ENCODE measurements around the gene MTF1. TPM values are rescaled to one million over a fixed set of nuclear protein-coding genes. Genes with fewer than 3 reads are reported as not detected.

The MTF1 gene
- total RNA-seq, 1 donor from 2014 or later = 6.2 TPM

- DNase-seq (ENCODE audit: extremely low read depth, low read depth, low spot score) = no peak
Observed at GRCh38 chr1:37868466-37868865, 9.1 kb upstream of the MTF1 start.

GRCh38 chr1:37867784-37868183, 8.4 kb upstream of the MTF1 start:
- DNase-seq (ENCODE audit: extremely low read depth, low read depth, low spot score) = no peak

DNA sequence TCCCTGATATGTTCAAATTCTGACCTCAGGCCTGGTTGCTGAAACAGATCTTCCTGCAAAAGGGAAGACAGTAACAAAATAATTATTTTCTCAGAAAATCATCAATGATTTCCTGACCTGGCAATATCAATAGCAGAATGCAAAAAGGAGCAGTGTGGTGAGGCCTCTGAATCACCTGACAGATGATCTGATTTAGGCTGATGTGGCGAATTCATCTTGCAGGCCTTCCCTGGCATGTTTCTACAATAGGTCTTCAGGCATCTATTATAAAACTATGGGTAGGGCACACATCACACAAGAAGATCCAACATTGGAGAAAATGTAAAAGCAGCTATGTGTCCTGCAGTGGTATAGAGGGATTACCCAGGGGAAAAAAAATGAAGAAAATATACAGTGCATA, 7.1 kb upstream of the MTF1 start:
- DNase-seq (ENCODE audit: extremely low read depth, low read depth, low spot score) = no peak

DNA sequence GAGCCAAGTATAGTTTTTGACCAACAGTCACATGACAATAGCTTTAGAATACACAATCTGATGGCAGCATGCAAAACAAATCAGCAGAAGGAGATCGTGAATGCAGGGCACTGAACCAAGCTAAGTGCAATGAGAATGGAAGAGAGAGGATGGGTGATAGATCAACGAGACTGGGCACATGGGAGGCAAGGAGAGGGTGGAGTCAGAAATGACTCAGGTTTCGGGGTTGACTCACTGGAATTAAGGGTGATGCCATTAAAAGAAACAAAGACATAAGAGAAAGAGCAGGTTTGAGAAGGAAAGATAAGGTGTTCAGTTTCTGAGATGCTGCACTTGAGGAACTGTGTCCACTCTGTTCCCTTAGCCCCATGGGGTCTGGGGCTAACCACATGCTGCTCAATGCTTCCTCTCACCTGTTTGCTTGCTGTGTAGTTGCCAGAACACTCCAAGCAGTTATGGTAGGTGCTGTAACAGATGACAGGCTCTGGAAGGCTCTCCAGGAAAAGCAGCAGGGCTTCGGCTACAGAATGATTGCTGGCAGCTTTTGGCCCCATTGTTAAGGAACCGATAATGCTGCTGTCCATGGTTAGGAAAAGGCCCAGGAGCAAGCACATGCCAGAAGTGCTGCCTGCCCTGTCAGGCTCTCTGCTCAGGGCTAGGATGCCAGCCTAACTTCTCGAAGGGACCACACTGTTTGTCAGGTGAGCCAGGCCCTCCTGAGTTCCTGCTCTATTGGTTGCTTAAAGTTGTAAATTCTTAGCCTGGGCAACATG, 6.1 kb upstream of the MTF1 start:
- no peak for DNase-seq (ENCODE audit: extremely low read depth, low read depth, low spot score)

DNA sequence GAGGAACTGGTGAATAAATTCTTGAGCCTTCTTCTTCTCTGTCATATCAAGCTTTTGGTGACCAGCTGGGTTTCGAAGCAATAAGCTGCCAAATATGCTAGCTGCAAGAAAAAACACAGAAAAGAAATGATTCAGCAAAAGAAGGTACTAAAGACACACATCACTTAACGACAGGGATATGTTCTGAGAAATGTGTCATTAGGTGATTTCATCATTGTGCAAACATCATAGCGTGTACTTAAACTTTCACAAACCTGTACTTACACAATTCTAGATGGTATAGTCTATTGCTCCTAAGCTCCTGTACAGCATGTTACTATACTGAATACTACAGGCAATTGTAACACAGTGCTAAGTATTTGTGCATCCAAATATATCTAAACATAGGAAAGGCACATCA, 2.9 kb upstream of the MTF1 start:
- DNase-seq (ENCODE audit: extremely low read depth, low read depth, low spot score) = no peak

GRCh38 chr1:37861151-37861550, 1.8 kb upstream of the MTF1 start:
- no peak for DNase-seq (ENCODE audit: extremely low read depth, low read depth, low spot score)

GRCh38 chr1:37860346-37860666, 914 bp upstream of the MTF1 start:
- DNase-seq (ENCODE audit: extremely low read depth, low read depth, low spot score) = no peak

DNA sequence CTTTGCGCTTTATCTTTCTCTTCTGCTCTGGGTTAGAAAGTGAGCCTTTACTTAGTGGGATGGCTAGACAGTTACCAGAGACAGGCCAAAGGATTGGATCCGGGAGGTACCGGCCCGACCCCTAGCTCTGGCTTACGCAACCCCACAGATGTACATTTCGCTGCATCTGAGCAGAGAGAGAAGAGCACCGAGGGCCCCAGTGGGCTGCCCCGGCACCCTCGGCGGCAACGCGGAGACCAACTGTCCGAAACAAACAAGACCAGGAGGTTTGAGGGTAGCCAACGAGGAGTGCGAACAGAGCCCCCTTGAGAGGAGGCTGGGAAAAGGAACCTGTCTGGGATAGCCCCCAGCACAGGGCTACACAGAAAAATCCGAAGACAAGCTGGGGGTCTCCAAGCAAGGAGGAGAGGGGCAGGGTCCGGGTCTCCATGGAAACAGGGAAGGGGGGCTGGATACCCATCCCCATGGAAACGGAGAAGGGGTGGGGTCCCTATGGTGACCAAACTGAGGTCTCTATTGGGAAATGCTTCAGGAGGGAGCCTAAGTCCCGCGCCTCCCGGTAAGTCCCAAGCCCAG, 373 bp downstream of the MTF1 start:
- DNase-seq (ENCODE audit: extremely low read depth, low read depth, low spot score) = no peak

GRCh38 chr1:37854406-37854805, 5.0 kb downstream of the MTF1 start:
- DNase-seq (ENCODE audit: extremely low read depth, low read depth, low spot score) = no peak

GRCh38 chr1:37853157-37853556, 6.2 kb downstream of the MTF1 start:
- DNase-seq (ENCODE audit: extremely low read depth, low read depth, low spot score) = no peak

GRCh38 chr1:37851782-37852210, 7.6 kb downstream of the MTF1 start:
- no peak for DNase-seq (ENCODE audit: extremely low read depth, low read depth, low spot score)

GRCh38 chr1:37851262-37851661, 8.1 kb downstream of the MTF1 start:
- DNase-seq (ENCODE audit: extremely low read depth, low read depth, low spot score) = no peak

- DNase-seq (ENCODE audit: extremely low read depth, low read depth, low spot score) = no peak
Observed at GRCh38 chr1:37850352-37850955, 8.9 kb downstream of the MTF1 start.

DNA sequence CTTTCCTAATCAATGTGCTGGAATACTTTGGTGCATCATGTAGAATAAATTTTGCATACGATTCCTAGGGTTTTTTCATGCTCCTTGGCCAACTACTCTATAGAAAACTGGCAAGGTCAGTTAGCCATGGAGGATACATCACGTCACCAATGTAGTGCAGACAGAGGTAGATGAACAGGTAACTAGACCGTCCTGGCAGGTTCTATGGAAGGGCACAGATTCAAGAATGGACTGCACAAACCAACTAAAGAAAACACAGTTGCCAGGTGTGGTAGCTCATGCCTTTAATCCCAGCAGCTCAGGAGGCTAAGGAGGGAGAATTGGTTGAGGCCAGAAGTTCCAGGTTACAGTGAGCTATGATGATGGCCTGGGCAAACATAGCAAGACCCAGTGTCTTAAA, 9.9 kb downstream of the MTF1 start:
- no peak for DNase-seq (ENCODE audit: extremely low read depth, low read depth, low spot score)

GRCh38 chr1:37846647-37847339, 12.6 kb downstream of the MTF1 start:
- no peak for DNase-seq (ENCODE audit: extremely low read depth, low read depth, low spot score)

GRCh38 chr1:37845786-37846185, 13.6 kb downstream of the MTF1 start:
- DNase-seq (ENCODE audit: extremely low read depth, low read depth, low spot score) = no peak

DNA sequence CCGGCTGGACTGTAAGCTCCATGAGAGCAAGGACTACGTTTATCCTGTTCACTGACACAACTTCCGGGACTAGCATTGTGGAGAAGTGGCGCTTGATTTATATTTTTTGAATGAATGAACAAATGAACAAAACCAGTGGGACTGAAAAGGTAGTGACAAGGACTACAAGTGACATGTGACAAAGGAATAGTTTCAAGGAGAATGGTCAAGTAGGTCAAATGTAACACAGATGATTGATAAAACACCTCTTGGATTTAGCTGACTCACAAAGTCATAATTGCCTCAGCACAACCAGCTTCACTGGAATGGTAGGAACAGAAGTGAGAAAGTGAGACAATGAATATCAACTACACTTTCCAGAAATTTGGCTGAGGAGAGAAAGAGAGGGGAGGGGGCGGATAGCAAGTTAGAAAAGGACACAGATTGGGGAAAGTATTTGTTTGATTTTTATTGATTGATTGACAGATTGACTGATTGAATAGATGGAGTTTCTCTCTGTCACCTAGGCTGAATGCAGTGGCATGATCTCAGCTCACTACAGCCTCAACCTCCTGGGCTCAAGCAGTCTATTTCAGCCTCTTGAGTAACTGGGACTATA, 14.2 kb downstream of the MTF1 start:
- DNase-seq (ENCODE audit: extremely low read depth, low read depth, low spot score) = no peak

DNA sequence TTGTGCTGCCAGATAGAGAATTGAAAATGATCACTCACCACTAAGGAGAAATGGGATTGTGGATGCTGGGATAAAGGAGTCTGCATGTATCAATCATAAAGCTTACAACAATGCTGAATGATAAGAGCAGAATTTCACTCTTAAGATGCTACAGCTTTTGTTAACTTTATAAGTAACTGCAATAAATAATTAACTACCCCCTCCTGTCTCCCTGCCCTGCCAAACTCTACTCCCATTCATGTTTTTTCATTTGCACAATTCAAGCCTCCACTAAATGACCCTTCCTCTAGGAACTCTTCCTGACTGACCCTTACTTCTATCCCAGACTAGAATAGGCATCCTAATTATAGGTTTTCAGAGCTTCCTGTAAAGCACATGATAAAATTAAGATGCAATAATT, 14.9 kb downstream of the MTF1 start:
- DNase-seq (ENCODE audit: extremely low read depth, low read depth, low spot score) = no peak

DNA sequence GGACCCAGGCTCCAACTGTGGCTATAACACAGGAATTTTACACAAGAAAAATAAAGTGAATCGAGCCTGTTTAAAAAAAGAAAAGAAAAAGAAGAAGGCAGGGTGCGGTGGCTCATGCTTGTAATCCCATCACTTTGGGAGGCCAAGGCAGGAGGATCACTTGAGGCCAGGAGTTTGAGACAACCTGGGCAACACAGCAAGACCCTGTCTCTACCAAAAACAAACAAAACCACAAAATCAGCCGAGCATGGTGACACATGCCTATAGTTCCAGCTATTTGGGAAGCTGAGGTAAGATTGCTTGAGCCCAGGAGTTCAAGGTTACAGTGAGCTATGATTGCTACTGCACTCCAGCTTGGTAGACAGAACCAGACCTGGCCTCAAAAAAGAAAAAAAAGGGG, 17.7 kb downstream of the MTF1 start:
- DNase-seq (ENCODE audit: extremely low read depth, low read depth, low spot score) = no peak

GRCh38 chr1:37840711-37841110, 18.7 kb downstream of the MTF1 start:
- no peak for DNase-seq (ENCODE audit: extremely low read depth, low read depth, low spot score)

DNA sequence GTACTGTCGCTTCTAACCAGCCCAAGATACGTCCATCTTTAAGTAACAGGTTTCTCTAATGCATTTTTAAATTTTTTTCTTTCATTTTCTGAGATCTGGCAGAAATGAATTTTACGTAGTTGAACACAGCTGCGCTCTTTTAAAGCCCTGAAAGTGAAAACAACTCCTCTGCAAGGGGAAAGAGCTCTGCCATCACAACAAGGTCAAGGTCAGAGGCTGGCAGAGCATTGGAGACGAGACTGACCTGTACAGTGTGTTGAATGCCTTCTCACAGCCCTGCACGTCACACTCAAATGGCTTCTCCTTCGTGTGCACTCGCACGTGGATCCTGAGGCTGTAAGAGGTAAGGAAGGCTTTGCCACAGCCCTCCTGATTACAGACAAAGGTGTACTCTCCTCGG, 19.7 kb downstream of the MTF1 start:
- DNase-seq (ENCODE audit: extremely low read depth, low read depth, low spot score) = no peak
